ENCODE measurements around the gene TNNI2.

- TF ChIP-seq EZH2 (IDR thresholded peaks at IDR 0.05; ENCODE audit: borderline replicate concordance, low read depth, low read length, severe bottlenecking) (no peak), CTCF (IDR thresholded peaks at IDR 0.05; ENCODE audit: extremely low read depth in 1 of 2, insufficient read depth in 1 of 2, low read depth in 1 of 2, low read length in 2 of 2) (no peak), POLR2A (IDR thresholded peaks at IDR 0.05; ENCODE audit: low read depth, low read length) (no peak), POLR2AphosphoS5 (IDR thresholded peaks at IDR 0.05; ENCODE audit: insufficient read depth, low read depth, low read length) (no peak)
These were observed 5.9 kb upstream of the TNNI2 start for GRCh38 chr11:1832920-1833295.
